H1 (cell line): ENCODE results near the gene CTSC. TPM values are rescaled to one million over a fixed set of nuclear protein-coding genes. Genes with fewer than 3 reads are reported as not detected.
"Not testable (repeated sequence)": the region's sequence is repeated elsewhere in the genome, so short reads cannot be mapped to it uniquely, and the experiment has no call there.

Experiments
- CTCF ChIA-PET: fragments of 300-600 bp; sonication (Branson Sonifier 250); formaldehyde crosslinking; loops from one replicate; lab custom pipeline; 2021; ENCODE audit not compliant: partially characterized antibody; lab: Charles Lee
- POLR2A ChIA-PET: fragments of 300-600 bp; sonication (Branson Sonifier 250); formaldehyde crosslinking; loops from one replicate; lab custom pipeline; 2021; ENCODE audit warnings: inconsistent platforms; ENCODE audit not compliant: partially characterized antibody; lab: Charles Lee
- DNase-seq, 2 experiments: peaks; one replicate each; pipeline versions ENCODE4 v3.0.0 to v3.0.0-alpha.2; 2010 to 2022; ENCODE audit warnings: low spot score in 2 of 2, low read depth in 1 of 2, mixed read lengths in 1 of 2
- FAIRE-seq: peaks from 2 replicates; lab custom pipeline; 2011; peaks lifted over from hg19 to GRCh38; lab: Jason Lieb, UNC
- H2AFZ ChIP-seq: 2 replicates; pipeline ENCODE4 v1.8.1; 2012; ENCODE audit warnings: low read length, inconsistent platforms
- H2AK5ac ChIP-seq: 2 replicates; pipeline ENCODE4 v1.6.1; 2013; ENCODE audit warnings: low read depth, low read length
- H2BK120ac ChIP-seq: replicated peaks from 2 replicates; pipeline ENCODE3; 2013; ENCODE audit warnings: low read depth, low read length, inconsistent platforms
- H2BK12ac ChIP-seq: 2 replicates; pipeline ENCODE4 v1.6.1; 2013; ENCODE audit warnings: low read depth, low read length
- H2BK15ac ChIP-seq: 2 replicates; pipeline ENCODE4 v1.6.1; 2013; ENCODE audit warnings: low read length
- H2BK20ac ChIP-seq: 2 replicates; pipeline ENCODE4 v1.6.1; 2013; ENCODE audit warnings: low read length
- H2BK5ac ChIP-seq: 2 replicates; pipeline ENCODE4 v1.6.1; 2013; ENCODE audit warnings: low read depth, low read length
- H3K14ac ChIP-seq: 2 replicates; pipeline ENCODE4 v1.6.1; 2013; ENCODE audit warnings: inconsistent platforms; ENCODE audit not compliant: insufficient read length
- H3K18ac ChIP-seq: 2 replicates; pipeline ENCODE4 v1.6.1; 2013; ENCODE audit warnings: low read length; ENCODE audit errors: extremely low read depth
- H3K23ac ChIP-seq: 2 replicates; pipeline ENCODE4 v1.6.1; 2013; ENCODE audit warnings: inconsistent platforms; ENCODE audit not compliant: insufficient read length
- H3K23me2 ChIP-seq: 2 replicates; pipeline ENCODE4 v1.6.1; 2013; ENCODE audit warnings: low read depth, low read length
- H3K27ac ChIP-seq: 2 replicates; pipeline ENCODE4 v1.6.1; 2011; ENCODE audit warnings: low read depth, low read length, inconsistent platforms
- H3K27me3 ChIP-seq, 4 experiments: replicated peaks in 1 of 4; 1 replicate in 1 of 4; 2 replicates in 3 of 4; pipeline versions ENCODE4 v1.6.1 to v1.8.1; 2011 to 2013; ENCODE audit warnings: low read length in 3 of 4, mild to moderate bottlenecking in 3 of 4, inconsistent platforms in 2 of 4, mixed read lengths in 2 of 4, moderate library complexity in 1 of 4; ENCODE audit not compliant: control insufficient read depth in 3 of 4, insufficient read depth in 3 of 4; ENCODE audit errors: extremely low read depth in 1 of 4
- H3K36me3 ChIP-seq, 4 experiments: 2 replicates each; pipeline versions ENCODE4 v1.6.1 to v1.8.1; 2011 to 2013; ENCODE audit warnings: mild to moderate bottlenecking in 4 of 4, low read length in 3 of 4, moderate library complexity in 2 of 4, control low read depth in 1 of 4, inconsistent platforms in 1 of 4; ENCODE audit not compliant: insufficient read depth in 4 of 4, control insufficient read depth in 2 of 4
- H3K4ac ChIP-seq: replicated peaks from 2 replicates; pipeline ENCODE3; 2013; ENCODE audit warnings: low read length, low read depth, mixed read lengths, inconsistent platforms; ENCODE audit not compliant: insufficient read length
- H3K4me1 ChIP-seq, 4 experiments: replicated peaks in 1 of 4; 1 replicate in 1 of 4; 2 replicates in 3 of 4; pipeline versions ENCODE4 v1.6.1 to v1.8.1; 2011 to 2013; ENCODE audit warnings: low read length in 3 of 4, inconsistent platforms in 2 of 4, mixed read lengths in 1 of 4; ENCODE audit not compliant: insufficient read depth in 4 of 4, control insufficient read depth in 3 of 4
- H3K4me2 ChIP-seq, 2 experiments: 2 replicates each; pipeline versions ENCODE4 v1.6.1 to v1.8.1; 2011 to 2013; ENCODE audit warnings: low read depth in 2 of 2, low read length in 2 of 2, control low read depth in 1 of 2, inconsistent platforms in 1 of 2, mild to moderate bottlenecking in 1 of 2; ENCODE audit not compliant: insufficient read depth in 1 of 2
- H3K4me3 ChIP-seq, 4 experiments: fragments of 200-600, 300-600 bp in 1 of 4; sonication (generic), shearing (Covaris generic), sonication (Bioruptor Twin) in 1 of 4; 2 replicates each; pipeline versions ENCODE4 v1.5.1 to v1.8.1; 2011 to 2016; ENCODE audit warnings: low read length in 4 of 4, low read depth in 3 of 4, control low read depth in 2 of 4, inconsistent platforms in 2 of 4, mild to moderate bottlenecking in 2 of 4, mixed read lengths in 1 of 4, moderate library complexity in 1 of 4; ENCODE audit not compliant: insufficient read depth in 2 of 4; ENCODE audit errors: extremely low read depth in 1 of 4
- H3K56ac ChIP-seq: replicated peaks from 2 replicates; pipeline ENCODE3; 2013; ENCODE audit warnings: low read depth, mild to moderate bottlenecking, mixed read lengths, low read length, inconsistent platforms; ENCODE audit not compliant: insufficient read length
- H3K79me1 ChIP-seq: 2 replicates; pipeline ENCODE4 v1.6.1; 2013; ENCODE audit warnings: low read depth, low read length, control low read depth
- H3K79me2 ChIP-seq, 2 experiments: 2 replicates each; pipeline versions ENCODE4 v1.6.1 to v1.8.1; 2012 to 2013; ENCODE audit warnings: low read length in 2 of 2, mild to moderate bottlenecking in 2 of 2, inconsistent platforms in 1 of 2; ENCODE audit not compliant: insufficient read depth in 2 of 2, control insufficient read depth in 1 of 2
- H3K9ac ChIP-seq, 4 experiments: replicated peaks in 1 of 4; 1 replicate in 1 of 4; 2 replicates in 3 of 4; pipeline versions ENCODE4 v1.6.1 to v1.8.1; 2011 to 2013; ENCODE audit warnings: low read depth in 3 of 4, low read length in 3 of 4, control low read depth in 2 of 4, mild to moderate bottlenecking in 2 of 4, moderate library complexity in 2 of 4, inconsistent platforms in 1 of 4; ENCODE audit errors: extremely low read depth in 1 of 4
- H3K9me3 ChIP-seq, 2 experiments: 2 replicates each; pipeline versions ENCODE4 v1.6.1 to v1.8.1; 2012 to 2013; ENCODE audit warnings: mild to moderate bottlenecking in 2 of 2, moderate library complexity in 2 of 2, control low read depth in 1 of 2, inconsistent platforms in 1 of 2, low read depth in 1 of 2, low read length in 1 of 2, mixed read lengths in 1 of 2; ENCODE audit not compliant: insufficient read depth in 2 of 2
- H4K20me1 ChIP-seq, 2 experiments: replicated peaks in 1 of 2; 2 replicates each; pipeline versions ENCODE3 to v1.8.1; 2011 to 2013; ENCODE audit warnings: inconsistent platforms in 2 of 2, low read length in 2 of 2, mild to moderate bottlenecking in 1 of 2; ENCODE audit not compliant: insufficient read depth in 2 of 2, control insufficient read depth in 1 of 2
- H4K5ac ChIP-seq: 2 replicates; pipeline ENCODE4 v1.6.1; 2013; ENCODE audit warnings: low read length, low read depth, mixed read lengths, inconsistent platforms; ENCODE audit not compliant: insufficient read length
- H4K8ac ChIP-seq: 2 replicates; pipeline ENCODE4 v1.8.0; 2013; ENCODE audit warnings: mild to moderate bottlenecking, moderate library complexity, low read length, inconsistent platforms; ENCODE audit not compliant: insufficient read depth; ENCODE audit errors: extremely low read depth
- H4K91ac ChIP-seq: replicated peaks from 2 replicates; pipeline ENCODE3; 2013; ENCODE audit warnings: low read length, mixed read lengths, inconsistent platforms; ENCODE audit not compliant: insufficient read length
- WGBS, 2 experiments: shearing (Covaris generic) in 1 of 2; methylation state at CpG; one replicate each; pipeline versions ENCODE4 v1.1.6 to v1.1.7; 2013 to 2015; ENCODE audit warnings: low lambda C conversion rate in 2 of 2, mixed read lengths in 2 of 2, inconsistent platforms in 1 of 2, low coverage in 1 of 2, missing lambda C conversion rate in 1 of 2; ENCODE audit not compliant: insufficient replicate concordance in 2 of 2, insufficient coverage in 1 of 2, insufficient read length in 1 of 2; ENCODE audit errors: extremely low coverage in 1 of 2, missing lambda C conversion rate in 1 of 2; 5-methylcytosine and 5-hydroxymethylcytosine counted together
- polyA plus RNA-seq, 7 experiments: library from polyadenylated mRNA; depleted of rRNA in 3 of 7; stranded (reverse) in 5 of 7; unstranded in 2 of 7; fragments of >200 nt in 5 of 7; fragments of 200-250 nt in 2 of 7; gene quantifications; 1 replicate in 5 of 7; 2 replicates in 1 of 7; 4 replicates in 1 of 7; pipeline versions ENCODE4 v1.2.1 to v1.2.3, GENCODE V29; 2011 to 2013; ENCODE audit warnings: missing spikeins in 2 of 7, mixed read lengths in 2 of 7
- total RNA-seq: library from RNA; stranded (reverse); fragmentation: NEBNext Ultra II Directional; extraction: Animal tissue kit (Norgen Biotek cat#: 25700); gene quantifications from 2 replicates; pipeline ENCODE4 v1.2.1, GENCODE V29; 2021

The CTSC gene
- total and polyA plus RNA-seq, 2 of the 8 experiments (the other 6 are each of a cell fraction or from before 2014, with no cell fraction given) = 347 to 369 TPM

GRCh38 chr11:88245576-88245975, 92.0 kb downstream of the CTSC start:
- POLR2A ChIA-PET = not testable (repeated sequence)

More at GRCh38 chr11:88245576-88245975, 92.0 kb downstream of the CTSC start:
- H2BK20ac ChIP-seq, H2BK12ac ChIP-seq, H2BK120ac ChIP-seq, H4K8ac ChIP-seq, H3K9ac ChIP-seq, H3K4ac ChIP-seq, H3K14ac ChIP-seq, H3K79me1 ChIP-seq, H2AK5ac ChIP-seq, H2AFZ ChIP-seq, H3K36me3 ChIP-seq, H2BK15ac ChIP-seq, H3K23ac ChIP-seq, CTCF ChIA-PET, H3K9me3 ChIP-seq, H3K27ac ChIP-seq, H3K4me3 ChIP-seq, H3K56ac ChIP-seq, H3K23me2 ChIP-seq, H3K4me1 ChIP-seq, FAIRE-seq, DNase-seq, H4K91ac ChIP-seq, H3K79me2 ChIP-seq, H4K5ac ChIP-seq, H4K20me1 ChIP-seq, H3K18ac ChIP-seq, H3K27me3 ChIP-seq, H3K4me2 ChIP-seq, H2BK5ac ChIP-seq: not testable (repeated sequence)
- 87% methylated on average over 2 of the region's 2 CpGs; no CpG with 5 or more reads in 1 of the 2 experiments for WGBS, 2 experiments

Other genes starting within 250 kb of the CTSC start
- 16.0 and 16.5 TPM in 2 replicates for gene RAB38, start 162.3 kb downstream of the CTSC start, total RNA-seq
- gene RAB38, start 162.3 kb downstream of the CTSC start, polyA plus RNA-seq (2011; rRNA removed) = 8.9 and 15.4 TPM in 2 replicates